ENCODE data around the gene WWOX. TPM values are rescaled to one million over a fixed set of nuclear protein-coding genes. Genes with fewer than 3 reads are reported as not detected.

WWOX gene
- total and polyA plus RNA-seq, 4 experiments from 2014 or later, result 10.4 to 23.1 (median 17.5) TPM

DNA sequence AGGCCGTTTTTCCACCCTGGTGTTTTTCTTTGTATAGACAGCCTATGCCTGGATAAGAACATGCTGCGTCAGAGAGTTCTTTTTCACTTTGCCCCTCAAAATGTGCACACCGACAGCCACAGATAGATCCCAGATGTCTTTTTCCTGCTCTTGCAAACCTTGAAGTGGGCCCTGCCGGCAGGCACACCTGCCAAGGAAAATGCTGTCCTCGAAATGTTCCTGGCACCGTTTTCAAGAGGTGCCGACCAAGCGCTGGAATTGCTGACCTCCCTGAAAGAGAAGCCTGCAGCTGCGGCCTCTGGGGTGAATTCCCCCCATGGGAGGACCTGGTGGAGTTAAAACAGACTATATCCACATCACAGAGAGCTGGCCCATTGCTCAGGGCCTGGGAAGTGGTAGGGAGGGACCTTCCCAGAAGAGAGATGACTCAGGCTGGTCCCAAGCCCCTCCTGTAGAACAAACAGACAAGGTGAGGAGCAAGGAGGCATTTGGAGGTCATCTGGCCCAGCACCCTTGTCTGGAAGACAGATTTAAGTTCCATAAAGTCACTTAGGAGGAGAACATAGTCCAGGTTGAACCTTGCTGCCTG lies 833.0 kb downstream of the WWOX start:
- peaks cover 0 to 4% (median 0%) of the 10 kb centered on the region in 8 donors for H3K9me3 Mint-ChIP-seq
- H3K4me3 ChIP-seq (ENCODE audit: low read length in 2 of 2), result no peak overlapping the region
- H3K27me3 ChIP-seq (ENCODE audit: insufficient read depth, low read length), result no peaks in the 10 kb centered on the region
- intact Hi-C loops (cut with micrococcal nuclease), result no loop called here
- H3K36me3 ChIP-seq (ENCODE audit: insufficient read depth, low read length), result no peaks in the 10 kb centered on the region
- no peaks in the 10 kb centered on the region for H3K4me1 Mint-ChIP-seq
- no peaks in the 10 kb centered on the region for H3K4me1 ChIP-seq (ENCODE audit: insufficient read depth, low read length)
- POLR2A ChIA-PET (ENCODE audit: partially characterized antibody), result no interaction called here
- no peak overlapping the region for H3K27ac Mint-ChIP-seq
- H3K36me3 Mint-ChIP-seq, result peaks cover 0 to 2% of the 10 kb centered on the region in 2 donors
- H3K4me3 Mint-ChIP-seq, result no peak overlapping the region
- DNase-seq, result no peak
- no peak overlapping the region for H3K27ac ChIP-seq (ENCODE audit: low read depth, low read length)
- no peaks in the 10 kb centered on the region for H3K9me3 ChIP-seq (ENCODE audit: control insufficient read depth in 1 of 2, low read length in 2 of 2)
- CTCF ChIA-PET (ENCODE audit: partially characterized antibody), result no interaction called here
- no peaks in the 10 kb centered on the region for H3K27me3 Mint-ChIP-seq

DNA sequence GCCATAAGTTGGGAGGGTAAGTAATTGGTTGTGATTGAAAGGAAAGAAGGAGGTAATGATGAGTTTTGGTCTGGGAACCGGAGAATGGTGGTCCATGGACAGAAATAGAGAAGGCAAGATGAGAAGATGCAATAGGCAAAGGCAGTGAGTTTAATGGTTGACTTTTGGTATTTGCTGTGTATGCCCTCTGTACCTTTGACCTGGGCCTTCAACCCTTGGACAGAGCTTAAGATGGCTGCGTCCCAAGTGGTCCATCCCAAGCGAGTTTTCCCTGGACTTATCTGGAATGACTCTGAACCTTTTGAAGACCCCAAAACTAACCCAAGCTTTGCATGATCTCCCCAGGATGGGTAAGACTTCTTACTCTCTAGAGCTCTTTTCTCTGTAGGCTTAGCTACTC lies 836.6 kb downstream of the WWOX start:
- no peak overlapping the region for H3K27ac ChIP-seq (ENCODE audit: low read depth, low read length)
- Mint-ChIP-seq H3K4me3 (no peak overlapping the region), H3K36me3 (peaks cover 0 to 2% of the 10 kb centered on the region in 2 donors), H3K27me3 (no peaks in the 10 kb centered on the region), H3K9me3 (peaks cover 0 to 3% (median 0%) of the 10 kb centered on the region in 8 donors), H3K4me1 (no peaks in the 10 kb centered on the region), H3K27ac (no peak overlapping the region)
- ChIA-PET CTCF (ENCODE audit: partially characterized antibody) (interaction anchor here (1.5 to 1.7 kb wide), 2 partner anchors 11 to 15 kb away, joined by 4 to 6 read pairs; no protein-coding TSS in a partner anchor), POLR2A (ENCODE audit: partially characterized antibody) (no interaction called here)
- no peaks in the 10 kb centered on the region for H3K36me3 ChIP-seq (ENCODE audit: insufficient read depth, low read length)
- no peak overlapping the region for H3K4me3 ChIP-seq (ENCODE audit: low read length in 2 of 2)
- H3K9me3 ChIP-seq (ENCODE audit: control insufficient read depth in 1 of 2, low read length in 2 of 2), result no peaks in the 10 kb centered on the region
- intact Hi-C loops (cut with micrococcal nuclease), result no loop called here
- H3K27me3 ChIP-seq (ENCODE audit: insufficient read depth, low read length), result no peaks in the 10 kb centered on the region
- no peaks in the 10 kb centered on the region for H3K4me1 ChIP-seq (ENCODE audit: insufficient read depth, low read length)
- DNase-seq, result no peak

DNA sequence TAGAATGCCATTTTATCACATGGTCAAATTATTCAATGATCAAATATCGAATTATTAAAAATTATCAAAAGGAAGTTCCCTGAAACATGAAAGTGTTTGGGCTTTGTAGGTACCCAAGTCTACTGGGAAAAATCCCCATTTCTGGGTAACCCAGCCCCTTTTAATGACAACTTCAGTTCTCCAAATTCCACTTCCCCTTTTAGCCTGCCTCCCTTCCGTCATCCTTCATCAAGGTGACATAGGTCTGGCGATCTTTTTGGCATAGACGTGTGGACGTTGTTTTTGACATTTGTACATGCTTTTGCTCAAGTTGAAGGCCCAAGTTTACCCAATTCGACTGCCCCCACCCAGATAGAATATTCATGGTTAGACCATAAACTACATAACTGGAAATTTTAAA lies 840.1 kb downstream of the WWOX start:
- H3K27me3 Mint-ChIP-seq, result no peaks in the 10 kb centered on the region
- H3K4me3 ChIP-seq (ENCODE audit: low read length in 2 of 2), result no peak overlapping the region
- CTCF ChIA-PET (ENCODE audit: partially characterized antibody), result no interaction called here
- peaks cover 0 to 2% of the 10 kb centered on the region in 2 donors for H3K36me3 Mint-ChIP-seq
- H3K27me3 ChIP-seq (ENCODE audit: insufficient read depth, low read length), result no peaks in the 10 kb centered on the region
- H3K4me1 Mint-ChIP-seq, result no peaks in the 10 kb centered on the region
- H3K27ac Mint-ChIP-seq, result no peak overlapping the region
- no peak overlapping the region for H3K4me3 Mint-ChIP-seq
- DNase-seq, result no peak
- H3K27ac ChIP-seq (ENCODE audit: low read depth, low read length), result no peak overlapping the region
- H3K9me3 ChIP-seq (ENCODE audit: control insufficient read depth in 1 of 2, low read length in 2 of 2), result no peaks in the 10 kb centered on the region
- POLR2A ChIA-PET (ENCODE audit: partially characterized antibody), result no interaction called here
- H3K4me1 ChIP-seq (ENCODE audit: insufficient read depth, low read length), result no peaks in the 10 kb centered on the region
- H3K9me3 Mint-ChIP-seq, result peaks cover 0 to 3% (median 0%) of the 10 kb centered on the region in 8 donors
- intact Hi-C loops (cut with micrococcal nuclease), result no loop called here
- H3K36me3 ChIP-seq (ENCODE audit: insufficient read depth, low read length), result no peaks in the 10 kb centered on the region

DNA sequence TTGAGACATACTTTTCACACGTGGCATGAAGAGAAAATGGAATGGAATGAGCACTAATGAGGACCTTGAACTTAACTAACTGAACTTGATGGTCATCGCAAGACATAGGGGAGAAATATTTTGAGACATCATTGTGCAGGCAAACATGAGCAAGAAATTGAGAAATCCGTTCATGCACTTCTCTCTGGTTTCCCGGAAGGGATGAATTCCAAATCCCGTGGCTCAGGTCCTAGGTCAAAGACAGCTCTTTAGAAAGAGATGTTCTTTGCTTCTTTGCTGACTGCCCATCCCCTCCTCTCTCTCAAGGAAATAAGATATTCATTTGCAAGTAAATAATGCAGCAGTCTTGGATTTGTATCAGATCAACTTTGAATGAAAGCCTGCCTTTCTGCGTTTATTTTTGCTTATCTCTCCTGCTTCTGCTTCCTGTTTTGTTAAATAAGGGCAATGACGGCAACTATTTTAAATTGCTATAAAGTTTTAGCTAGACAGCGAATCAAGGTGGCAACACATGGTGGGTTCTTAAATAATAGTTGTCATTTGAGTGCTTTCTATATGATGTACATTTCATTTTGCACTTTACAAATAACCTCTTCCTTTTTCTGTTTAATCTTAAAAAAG lies 843.3 kb downstream of the WWOX start:
- Histone ChIP-seq H3K4me1 (ENCODE audit: insufficient read depth, low read length) (no peaks in the 10 kb centered on the region), H3K27me3 (ENCODE audit: insufficient read depth, low read length) (no peaks in the 10 kb centered on the region), H3K36me3 (ENCODE audit: insufficient read depth, low read length) (no peaks in the 10 kb centered on the region), H3K27ac (ENCODE audit: low read depth, low read length) (no peak overlapping the region), H3K4me3 (ENCODE audit: low read length in 2 of 2) (no peak overlapping the region), H3K9me3 (ENCODE audit: control insufficient read depth in 1 of 2, low read length in 2 of 2) (no peaks in the 10 kb centered on the region)
- Mint-ChIP-seq H3K27me3 (no peaks in the 10 kb centered on the region), H3K9me3 (no peaks in the 10 kb centered on the region), H3K4me3 (no peak overlapping the region), H3K36me3 (no peaks in the 10 kb centered on the region), H3K4me1 (no peaks in the 10 kb centered on the region), H3K27ac (no peak overlapping the region)
- ChIA-PET CTCF (ENCODE audit: partially characterized antibody) (no interaction called here), POLR2A (ENCODE audit: partially characterized antibody) (no interaction called here)
- intact Hi-C loops (cut with micrococcal nuclease), result no loop called here
- DNase-seq, result no peak

DNA sequence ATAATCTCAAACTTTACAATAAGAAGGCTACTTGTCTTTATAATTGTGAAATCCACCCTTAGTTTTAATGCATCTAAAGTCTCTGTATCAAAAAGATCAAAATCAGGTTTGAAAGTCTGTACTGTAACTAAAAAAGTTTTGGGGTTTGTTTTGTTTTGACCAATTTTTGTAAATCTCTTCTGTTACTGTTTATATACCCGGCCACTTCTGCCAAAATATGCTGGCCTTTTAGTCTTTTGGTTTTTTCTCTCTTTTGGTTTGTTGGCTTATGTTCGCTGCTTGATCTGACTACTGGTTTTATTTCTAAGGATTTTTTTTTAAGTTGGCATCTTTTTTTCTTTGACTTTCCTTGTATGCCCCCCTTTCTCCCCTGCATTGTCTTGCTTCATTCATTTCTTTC lies 845.9 kb downstream of the WWOX start:
- no peak overlapping the region for H3K27ac Mint-ChIP-seq
- Histone ChIP-seq H3K4me1 (ENCODE audit: insufficient read depth, low read length) (no peaks in the 10 kb centered on the region), H3K9me3 (ENCODE audit: control insufficient read depth in 1 of 2, low read length in 2 of 2) (no peaks in the 10 kb centered on the region), H3K4me3 (ENCODE audit: low read length in 2 of 2) (no peak overlapping the region), H3K36me3 (ENCODE audit: insufficient read depth, low read length) (no peaks in the 10 kb centered on the region), H3K27ac (ENCODE audit: low read depth, low read length) (no peak overlapping the region), H3K27me3 (ENCODE audit: insufficient read depth, low read length) (no peaks in the 10 kb centered on the region)
- no peaks in the 10 kb centered on the region for H3K4me1 Mint-ChIP-seq
- ChIA-PET CTCF (ENCODE audit: partially characterized antibody) (no interaction called here), POLR2A (ENCODE audit: partially characterized antibody) (no interaction called here)
- H3K4me3 Mint-ChIP-seq, result no peak overlapping the region
- peaks cover 0 to 2% (median 0%) of the 10 kb centered on the region in 8 donors for H3K9me3 Mint-ChIP-seq
- no peaks in the 10 kb centered on the region for H3K27me3 Mint-ChIP-seq
- intact Hi-C loops (cut with micrococcal nuclease), result no loop called here
- no peaks in the 10 kb centered on the region for H3K36me3 Mint-ChIP-seq
- DNase-seq, result no peak

DNA sequence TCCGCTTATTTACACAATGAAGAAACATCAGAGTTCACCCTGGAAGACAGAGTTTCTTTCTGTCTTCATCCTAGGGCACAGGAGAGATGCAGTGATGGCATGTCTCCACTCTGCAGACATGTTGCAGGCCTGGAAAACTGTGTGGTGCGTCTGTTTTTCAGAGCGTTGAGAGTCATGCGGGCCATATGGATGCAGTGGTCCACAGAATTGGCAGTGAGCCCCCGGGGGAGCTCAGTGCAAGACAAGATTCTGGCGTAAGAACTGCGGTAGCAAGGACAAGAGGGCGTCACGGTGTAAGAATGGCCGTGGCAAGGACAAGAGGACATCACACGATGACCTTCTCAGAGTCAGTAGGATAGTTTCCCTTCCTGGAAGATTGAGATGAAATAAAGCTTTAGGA lies 847.1 kb downstream of the WWOX start:
- ChIA-PET POLR2A (ENCODE audit: partially characterized antibody) (interaction anchor here (1.1 kb wide), 1 partner anchor 39 kb away, joined by 3 read pairs; no protein-coding TSS in a partner anchor), CTCF (ENCODE audit: partially characterized antibody) (no interaction called here)
- Histone ChIP-seq H3K27ac (ENCODE audit: low read depth, low read length) (no peak overlapping the region), H3K27me3 (ENCODE audit: insufficient read depth, low read length) (no peaks in the 10 kb centered on the region), H3K36me3 (ENCODE audit: insufficient read depth, low read length) (no peaks in the 10 kb centered on the region), H3K9me3 (ENCODE audit: control insufficient read depth in 1 of 2, low read length in 2 of 2) (no peaks in the 10 kb centered on the region), H3K4me1 (ENCODE audit: insufficient read depth, low read length) (no peaks in the 10 kb centered on the region), H3K4me3 (ENCODE audit: low read length in 2 of 2) (no peak overlapping the region)
- Mint-ChIP-seq H3K4me1 (no peaks in the 10 kb centered on the region), H3K27me3 (no peaks in the 10 kb centered on the region), H3K4me3 (no peak overlapping the region), H3K27ac (no peak overlapping the region), H3K36me3 (no peaks in the 10 kb centered on the region), H3K9me3 (peaks cover 0 to 2% (median 0%) of the 10 kb centered on the region in 8 donors)
- no peak for DNase-seq
- intact Hi-C loops (cut with micrococcal nuclease), result no loop called here

DNA sequence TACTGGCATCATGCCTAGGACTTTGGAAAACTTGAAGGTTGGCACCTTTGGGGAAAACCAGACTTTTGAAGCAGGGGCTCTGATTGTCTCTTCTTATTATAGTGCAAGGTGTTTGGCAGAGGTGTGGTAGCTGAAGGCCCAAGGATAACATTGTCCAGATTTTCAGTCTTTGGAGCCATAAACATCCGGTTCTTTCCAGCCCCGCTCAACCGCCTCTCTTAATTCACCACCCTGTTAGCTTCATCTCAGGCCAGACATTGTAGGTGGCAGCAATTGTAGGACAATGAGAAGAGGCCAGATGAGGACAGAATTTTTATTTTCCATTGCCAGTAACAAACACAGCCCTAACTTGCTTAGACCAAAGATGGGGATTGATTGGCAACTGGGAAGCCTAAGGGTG lies 851.3 kb downstream of the WWOX start:
- Mint-ChIP-seq H3K4me3 (no peak overlapping the region), H3K36me3 (no peaks in the 10 kb centered on the region), H3K9me3 (peaks cover 0 to 2% (median 0%) of the 10 kb centered on the region in 8 donors), H3K27ac (no peak overlapping the region), H3K27me3 (no peaks in the 10 kb centered on the region), H3K4me1 (peaks cover 0 to 5% (median under 1%) of the 10 kb centered on the region in 4 donors)
- no peak overlapping the region for H3K27ac ChIP-seq (ENCODE audit: low read depth, low read length)
- DNase-seq, result no peak
- POLR2A ChIA-PET (ENCODE audit: partially characterized antibody), result no interaction called here
- H3K36me3 ChIP-seq (ENCODE audit: insufficient read depth, low read length), result no peaks in the 10 kb centered on the region
- H3K27me3 ChIP-seq (ENCODE audit: insufficient read depth, low read length), result no peaks in the 10 kb centered on the region
- H3K4me3 ChIP-seq (ENCODE audit: low read length in 2 of 2), result no peak overlapping the region
- H3K9me3 ChIP-seq (ENCODE audit: control insufficient read depth in 1 of 2, low read length in 2 of 2), result no peaks in the 10 kb centered on the region
- intact Hi-C loops (cut with micrococcal nuclease), result no loop called here
- no peaks in the 10 kb centered on the region for H3K4me1 ChIP-seq (ENCODE audit: insufficient read depth, low read length)
- CTCF ChIA-PET (ENCODE audit: partially characterized antibody), result no interaction called here
